NCI-H82 (cell line): Measurements from ENCODE around the gene TRIM65.
"Not testable (repeated sequence)": the region's sequence is repeated elsewhere in the genome, so short reads cannot be mapped to it uniquely, and the experiment has no call there.

Source experiments
- DNase-seq: peaks from one replicate; lab custom pipeline; 2025; lab: John Stamatoyannopoulos, UW

The TRIM65 gene

GRCh38 chr17:75851693-75851991, 45.1 kb downstream of the TRIM65 start:
- not testable (repeated sequence) for DNase-seq

GRCh38 chr17:75850928-75851692, 45.6 kb downstream of the TRIM65 start:
- no peak for DNase-seq

GRCh38 chr17:75849724-75850123, 47.0 kb downstream of the TRIM65 start:
- no peak for DNase-seq

GRCh38 chr17:75849279-75849646, 47.5 kb downstream of the TRIM65 start:
- no peak for DNase-seq

GRCh38 chr17:75848523-75849278, 48.0 kb downstream of the TRIM65 start:
- DNase-seq, result peak; percentile 88

GRCh38 chr17:75847614-75848522, 48.9 kb downstream of the TRIM65 start:
- no peak for DNase-seq

- no peak for DNase-seq
These were observed 49.8 kb downstream of the TRIM65 start for GRCh38 chr17:75846692-75847613.

- no peak for DNase-seq
These were observed 50.6 kb downstream of the TRIM65 start for GRCh38 chr17:75845933-75846691.

GRCh38 chr17:75845058-75845711, 51.6 kb downstream of the TRIM65 start:
- DNase-seq, result peak; percentile 93

GRCh38 chr17:75844530-75845057, 52.2 kb downstream of the TRIM65 start:
- DNase-seq, result no peak

- peak; percentile 52 for DNase-seq
These were observed 52.9 kb downstream of the TRIM65 start, which contains the start of gene UNC13D for GRCh38 chr17:75843577-75844529. Gene UNC13D, minus strand, starts transcription at chr17:75844404. Its CDS starts 67 bp downstream, at chr17:75844337.

GRCh38 chr17:75842963-75843576, 53.7 kb downstream of the TRIM65 start:
- no peak for DNase-seq

GRCh38 chr17:75842411-75842810, 54.3 kb downstream of the TRIM65 start:
- DNase-seq, result no peak

GRCh38 chr17:75840799-75841164, 56.0 kb downstream of the TRIM65 start:
- no peak for DNase-seq

- DNase-seq, result no peak
These were observed 56.6 kb downstream of the TRIM65 start for GRCh38 chr17:75839942-75840798.
